ENCODE results near the gene SF1.

DNA sequence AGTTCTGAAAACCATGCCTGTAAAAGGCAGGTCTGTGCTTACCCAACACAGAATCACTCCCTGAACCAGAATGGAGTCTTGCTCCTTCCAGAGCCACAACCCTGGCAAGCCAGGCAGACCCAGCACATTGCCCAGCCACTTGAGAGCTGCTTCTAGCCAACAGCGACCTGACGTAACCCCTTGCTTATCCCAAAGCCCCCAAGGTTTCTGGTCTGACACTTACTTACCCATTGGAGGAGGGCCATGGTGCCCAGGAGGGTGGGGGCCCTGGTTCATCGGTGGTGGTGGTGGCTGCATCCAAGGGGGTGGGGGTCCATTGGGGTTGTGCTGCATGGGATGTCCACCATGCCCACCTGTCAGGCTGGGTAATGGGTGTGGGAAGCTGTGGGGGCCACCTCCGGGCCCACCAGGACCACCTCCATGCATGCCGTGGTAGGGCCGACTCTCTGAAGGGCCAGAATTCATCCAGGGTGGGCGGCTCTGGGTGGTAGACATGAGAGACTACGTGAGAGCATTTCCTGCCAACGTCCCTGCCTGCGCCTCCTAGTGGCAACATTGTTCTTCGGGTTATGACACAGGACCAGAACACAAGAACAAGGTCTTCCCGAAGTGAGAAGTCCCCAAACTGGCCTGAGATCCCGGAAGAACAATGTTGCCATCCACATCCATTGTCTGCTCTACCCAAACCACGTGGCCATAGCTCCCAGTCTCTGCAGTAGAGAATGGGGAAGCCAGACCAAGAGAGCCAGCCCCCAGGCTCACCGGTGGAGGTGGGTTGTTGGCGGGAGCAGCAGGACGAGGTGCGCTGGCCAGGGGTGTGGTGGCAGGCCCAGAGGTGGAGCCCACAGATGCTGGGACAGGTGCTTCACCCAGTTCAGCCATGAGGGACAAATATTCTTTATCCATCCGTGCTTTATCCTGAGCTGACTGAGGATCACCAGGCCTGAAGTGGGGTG, 10.7 kb downstream of the SF1 start:
- TF ChIP-seq, protein P1, sequence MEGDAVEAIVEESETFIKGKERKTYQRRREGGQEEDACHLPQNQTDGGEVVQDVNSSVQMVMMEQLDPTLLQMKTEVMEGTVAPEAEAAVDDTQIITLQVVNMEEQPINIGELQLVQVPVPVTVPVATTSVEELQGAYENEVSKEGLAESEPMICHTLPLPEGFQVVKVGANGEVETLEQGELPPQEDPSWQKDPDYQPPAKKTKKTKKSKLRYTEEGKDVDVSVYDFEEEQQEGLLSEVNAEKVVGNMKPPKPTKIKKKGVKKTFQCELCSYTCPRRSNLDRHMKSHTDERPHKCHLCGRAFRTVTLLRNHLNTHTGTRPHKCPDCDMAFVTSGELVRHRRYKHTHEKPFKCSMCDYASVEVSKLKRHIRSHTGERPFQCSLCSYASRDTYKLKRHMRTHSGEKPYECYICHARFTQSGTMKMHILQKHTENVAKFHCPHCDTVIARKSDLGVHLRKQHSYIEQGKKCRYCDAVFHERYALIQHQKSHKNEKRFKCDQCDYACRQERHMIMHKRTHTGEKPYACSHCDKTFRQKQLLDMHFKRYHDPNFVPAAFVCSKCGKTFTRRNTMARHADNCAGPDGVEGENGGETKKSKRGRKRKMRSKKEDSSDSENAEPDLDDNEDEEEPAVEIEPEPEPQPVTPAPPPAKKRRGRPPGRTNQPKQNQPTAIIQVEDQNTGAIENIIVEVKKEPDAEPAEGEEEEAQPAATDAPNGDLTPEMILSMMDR (conservative IDR thresholded peaks at IDR 0.05; ENCODE audit: low read depth, low read length): peak; percentile 94
- TF ChIP-seq EZH2 (IDR thresholded peaks at IDR 0.05; ENCODE audit: borderline replicate concordance, low read depth, low read length, poor library complexity, severe bottlenecking): no peak
